CD14-positive monocyte (primary cell): Measurements from ENCODE around the gene DENND1B. TPM values are rescaled to one million over a fixed set of nuclear protein-coding genes. Genes with fewer than 3 reads are reported as not detected.

Experiments used
- DNase-seq, 3 donors: peaks; one replicate each; pipeline ENCODE4 v3.0.0-alpha.2; 2011 to 2022
- H2AFZ ChIP-seq: 2 replicates; pipeline ENCODE4 v1.6.0; 2012; ENCODE audit warnings: mild to moderate bottlenecking, low read depth, low read length, inconsistent platforms; ENCODE audit not compliant: insufficient read depth, poor library complexity, severe bottlenecking
- H3K27ac ChIP-seq, 2 donors: 1 replicate in 1 of 2; 2 replicates in 1 of 2; pipeline ENCODE4 v1.5.1; 2012 to 2013; ENCODE audit warnings: low read length in 2 of 2, control low read depth in 1 of 2, inconsistent platforms in 1 of 2, low read depth in 1 of 2, mild to moderate bottlenecking in 1 of 2
- H3K27me3 ChIP-seq, 2 donors: one replicate each; pipeline versions ENCODE4 v1.6.0 to v1.6.1; 2011 to 2013; ENCODE audit warnings: low read length in 2 of 2; ENCODE audit not compliant: control insufficient read depth in 2 of 2, insufficient read depth in 2 of 2
- H3K36me3 ChIP-seq, 2 donors: replicated peaks in 1 of 2; 1 replicate in 1 of 2; 2 replicates in 1 of 2; pipeline versions ENCODE4 v1.5.1 to v1.6.1; 2012 to 2013; ENCODE audit warnings: low read length in 2 of 2, control low read depth in 1 of 2, inconsistent platforms in 1 of 2, mild to moderate bottlenecking in 1 of 2; ENCODE audit not compliant: insufficient read depth in 2 of 2, control insufficient read depth in 1 of 2
- H3K4me1 ChIP-seq, 2 donors: 1 replicate in 1 of 2; 2 replicates in 1 of 2; pipeline versions ENCODE4 v1.5.1 to v1.6.1; 2012 to 2013; ENCODE audit warnings: low read length in 2 of 2, control low read depth in 1 of 2, inconsistent platforms in 1 of 2, mild to moderate bottlenecking in 1 of 2, moderate library complexity in 1 of 2; ENCODE audit not compliant: insufficient read depth in 2 of 2, control insufficient read depth in 1 of 2
- H3K4me2 ChIP-seq: replicated peaks from 2 replicates; pipeline ENCODE3; 2012; ENCODE audit warnings: low read length, moderate library complexity, mild to moderate bottlenecking; ENCODE audit not compliant: poor library complexity, severe bottlenecking; ENCODE audit errors: extremely low read depth
- H3K4me3 ChIP-seq, 3 experiments: fragments of 200-600 bp in 1 of 3; sonication (generic) in 1 of 3; replicated peaks in 1 of 3; 1 replicate in 2 of 3; 2 replicates in 1 of 3; pipeline ENCODE4 v1.5.1; 2011 to 2013; ENCODE audit warnings: low read length in 3 of 3, mild to moderate bottlenecking in 3 of 3, control low read depth in 2 of 3, low read depth in 2 of 3, inconsistent platforms in 1 of 3, moderate library complexity in 1 of 3
- H3K79me2 ChIP-seq: 2 replicates; pipeline ENCODE4 v1.6.0; 2012; ENCODE audit warnings: mild to moderate bottlenecking, control low read depth, inconsistent platforms, low read length, moderate library complexity; ENCODE audit not compliant: insufficient read depth
- H3K9ac ChIP-seq: 2 replicates; pipeline ENCODE4 v1.6.0; 2017; ENCODE audit warnings: low read length, mild to moderate bottlenecking; ENCODE audit not compliant: insufficient read depth, poor library complexity, severe bottlenecking
- H3K9me3 ChIP-seq, 2 donors: replicated peaks in 1 of 2; 1 replicate in 1 of 2; 2 replicates in 1 of 2; pipeline versions ENCODE4 v1.5.1 to v1.6.1; 2012 to 2013; ENCODE audit warnings: low read length in 2 of 2, control low read depth in 1 of 2; ENCODE audit not compliant: control insufficient read depth in 1 of 2, insufficient read depth in 1 of 2
- H4K20me1 ChIP-seq: 2 replicates; pipeline ENCODE4 v1.6.0; 2012; ENCODE audit warnings: mild to moderate bottlenecking, low read length, control low read depth, moderate library complexity; ENCODE audit not compliant: insufficient read depth
- H3K27ac Mint-ChIP-seq, 7 donors: one replicate each; pipeline ENCODE4 v1.8.0; 2020; ENCODE audit warnings: mild to moderate bottlenecking in 7 of 7, mixed read lengths in 7 of 7, moderate library complexity in 6 of 7, inconsistent platforms in 2 of 7
- H3K27me3 Mint-ChIP-seq, 3 donors: one replicate each; pipeline ENCODE4 v1.8.0; 2021 to 2022; ENCODE audit warnings: low read depth in 3 of 3, mild to moderate bottlenecking in 3 of 3, mixed read lengths in 3 of 3, moderate library complexity in 3 of 3, inconsistent platforms in 1 of 3
- H3K36me3 Mint-ChIP-seq, 2 donors: one replicate each; pipeline ENCODE4 v1.8.0; 2020; ENCODE audit warnings: mixed read lengths in 2 of 2, inconsistent platforms in 1 of 2, mild to moderate bottlenecking in 1 of 2
- H3K4me1 Mint-ChIP-seq: one replicate; pipeline ENCODE4 v1.8.0; 2020; ENCODE audit warnings: mild to moderate bottlenecking, mixed read lengths
- H3K4me3 Mint-ChIP-seq, 2 donors: one replicate each; pipeline ENCODE4 v1.8.0; 2020; ENCODE audit warnings: mild to moderate bottlenecking in 2 of 2, mixed read lengths in 2 of 2, moderate library complexity in 1 of 2
- H3K9me3 Mint-ChIP-seq, 7 donors: one replicate each; pipeline ENCODE4 v1.8.0; 2020 to 2022; ENCODE audit warnings: mixed read lengths in 7 of 7, mild to moderate bottlenecking in 6 of 7, moderate library complexity in 6 of 7, inconsistent platforms in 2 of 7
- CTCF ChIP-seq: fragments of 200-600 bp; IDR thresholded peaks from one replicate; pipeline ENCODE4 v1.8.0; 2022; ENCODE audit warnings: antibody characterized with exemption, mild to moderate bottlenecking
- WGBS: methylation state at CpG from one replicate; pipeline ENCODE4 v1.1.5; 2013; ENCODE audit warnings: missing lambda C conversion rate; ENCODE audit not compliant: insufficient coverage; 5-methylcytosine and 5-hydroxymethylcytosine counted together
- intact Hi-C, 2 donors: fragments of 100-400 bp; cut with micrococcal nuclease; formaldehyde crosslinking; loops; one replicate each; pipeline versions ENCODE4 v1.15.0 to v1.15.1; 2023
- polyA plus RNA-seq, 3 donors: library from polyadenylated mRNA; depleted of rRNA in 1 of 3; unstranded in 2 of 3; stranded (reverse) in 1 of 3; fragments of 300-500 nt in 2 of 3; fragments of >200 nt in 1 of 3; fragmentation: Illumina TruSeq in 2 of 3; gene quantifications; 1 replicate in 2 of 3; 2 replicates in 1 of 3; pipeline ENCODE4 v1.2.3, GENCODE V29; 2012 to 2021

Gene DENND1B
- polyA plus RNA-seq, 3 donors, result 3.0 to 8.2 (median 5.7) TPM

- intact Hi-C loops, result no loop called here
- no peak for DNase-seq
- Mint-ChIP-seq H3K4me1 (peaks cover 42% of the 10 kb centered on the region), H3K27me3 (peaks cover 0 to 2% (median 0%) of the 10 kb centered on the region in 3 donors), H3K36me3 (peaks cover 7 to 9% of the 10 kb centered on the region in 2 donors), H3K9me3 (peaks cover 0 to 6% (median 0%) of the 10 kb centered on the region in 7 donors), H3K4me3 (no peak overlapping the region), H3K27ac (peak overlapping the region in 2 of 7 donors; percentile 8 to 19)
- Histone ChIP-seq H3K4me1 (peaks cover 12 to 24% of the 10 kb centered on the region in 2 donors), H3K79me2 (peaks cover 60% of the 10 kb centered on the region), H3K9me3 (no peaks in the 10 kb centered on the region), H3K4me2 (no peak overlapping the region), H3K36me3 (no peaks in the 10 kb centered on the region), H4K20me1 (no peaks in the 10 kb centered on the region), H3K27me3 (no peaks in the 10 kb centered on the region), H3K27ac (no peak overlapping the region), H3K4me3 (no peak overlapping the region), H2AFZ (no peak overlapping the region), H3K9ac (no peak overlapping the region)
- WGBS, result 81% methylated on average over 2 of the region's 4 CpGs
- no peak for TF ChIP-seq CTCF
Observed at GRCh38 chr1:197763769-197764168, 11.5 kb downstream of the DENND1B start.

GRCh38 chr1:197763307-197763706 lies 12.0 kb downstream of the DENND1B start:
- TF ChIP-seq CTCF, result no peak
- Mint-ChIP-seq H3K27me3 (peaks cover 0 to 2% (median 0%) of the 10 kb centered on the region in 3 donors), H3K27ac (no peak overlapping the region), H3K36me3 (peaks cover 7 to 9% of the 10 kb centered on the region in 2 donors), H3K9me3 (peaks cover 0 to 6% (median 0%) of the 10 kb centered on the region in 7 donors), H3K4me1 (peaks cover 38% of the 10 kb centered on the region), H3K4me3 (no peak overlapping the region)
- Histone ChIP-seq H3K27ac (no peak overlapping the region), H3K79me2 (peaks cover 65% of the 10 kb centered on the region), H3K4me3 (no peak overlapping the region), H3K36me3 (no peaks in the 10 kb centered on the region), H3K27me3 (no peaks in the 10 kb centered on the region), H3K9ac (no peak overlapping the region), H3K4me2 (no peak overlapping the region), H3K9me3 (no peaks in the 10 kb centered on the region), H2AFZ (no peak overlapping the region), H4K20me1 (no peaks in the 10 kb centered on the region), H3K4me1 (peaks cover 10 to 19% of the 10 kb centered on the region in 2 donors)
- no peak for DNase-seq
- intact Hi-C loops, result no loop called here
